ENCODE measurements around the gene DNAH8.

DNA sequence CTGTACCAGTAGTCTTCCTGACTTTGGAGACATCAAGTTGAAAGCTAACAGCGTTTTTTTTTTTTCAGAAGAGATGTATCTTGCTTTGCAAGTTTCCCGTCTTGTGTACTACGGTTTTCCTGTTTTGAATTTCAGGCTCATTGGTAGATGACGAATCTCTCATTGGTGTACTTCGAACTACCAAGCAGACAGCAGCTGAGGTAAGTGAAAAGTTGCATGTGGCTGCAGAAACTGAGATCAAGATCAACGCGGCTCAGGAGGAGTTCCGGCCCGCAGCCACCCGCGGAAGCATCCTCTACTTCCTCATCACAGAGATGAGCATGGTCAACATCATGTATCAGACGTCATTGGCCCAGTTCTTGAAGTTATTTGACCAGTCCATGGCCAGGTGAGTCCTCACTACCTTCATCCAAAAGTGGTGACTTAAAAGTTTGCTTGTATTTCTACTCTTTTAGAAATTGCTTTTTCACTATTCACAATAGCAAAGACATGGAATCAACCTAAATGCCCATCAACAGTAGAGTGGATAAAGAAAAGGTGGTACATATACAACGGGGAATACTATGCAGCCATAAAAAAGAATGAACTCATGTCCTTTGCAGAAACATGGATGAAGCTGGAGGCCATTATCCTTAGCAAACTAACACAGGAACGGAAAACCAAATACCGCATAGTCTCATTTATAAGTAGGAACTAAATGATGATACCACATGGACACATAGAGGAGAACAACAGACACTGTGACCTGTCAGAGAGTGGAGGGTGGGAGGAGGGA, 222.9 kb downstream of the DNAH8 start:
- TF ChIP-seq, protein P1, sequence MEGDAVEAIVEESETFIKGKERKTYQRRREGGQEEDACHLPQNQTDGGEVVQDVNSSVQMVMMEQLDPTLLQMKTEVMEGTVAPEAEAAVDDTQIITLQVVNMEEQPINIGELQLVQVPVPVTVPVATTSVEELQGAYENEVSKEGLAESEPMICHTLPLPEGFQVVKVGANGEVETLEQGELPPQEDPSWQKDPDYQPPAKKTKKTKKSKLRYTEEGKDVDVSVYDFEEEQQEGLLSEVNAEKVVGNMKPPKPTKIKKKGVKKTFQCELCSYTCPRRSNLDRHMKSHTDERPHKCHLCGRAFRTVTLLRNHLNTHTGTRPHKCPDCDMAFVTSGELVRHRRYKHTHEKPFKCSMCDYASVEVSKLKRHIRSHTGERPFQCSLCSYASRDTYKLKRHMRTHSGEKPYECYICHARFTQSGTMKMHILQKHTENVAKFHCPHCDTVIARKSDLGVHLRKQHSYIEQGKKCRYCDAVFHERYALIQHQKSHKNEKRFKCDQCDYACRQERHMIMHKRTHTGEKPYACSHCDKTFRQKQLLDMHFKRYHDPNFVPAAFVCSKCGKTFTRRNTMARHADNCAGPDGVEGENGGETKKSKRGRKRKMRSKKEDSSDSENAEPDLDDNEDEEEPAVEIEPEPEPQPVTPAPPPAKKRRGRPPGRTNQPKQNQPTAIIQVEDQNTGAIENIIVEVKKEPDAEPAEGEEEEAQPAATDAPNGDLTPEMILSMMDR (conservative IDR thresholded peaks at IDR 0.05 in 1 of 2, IDR thresholded peaks at IDR 0.05 in 1 of 2; ENCODE audit: extremely low read depth in 1 of 2, insufficient read depth in 1 of 2, low read depth in 1 of 2, low read length in 2 of 2): no peak
- TF ChIP-seq EZH2 (IDR thresholded peaks at IDR 0.05; ENCODE audit: borderline replicate concordance, low read length): no peak
